GM23338 (cell line): ENCODE measurements around the gene LCLAT1. TPM values are rescaled to one million over a fixed set of nuclear protein-coding genes. Genes with fewer than 3 reads are reported as not detected.

Experiments used
- ATAC-seq: fragments of 200-7000 bp; cut with Tn5 transposase; 3 replicates; pipeline ENCODE4 v1.9.1; 2020
- DNase-seq: peaks from one replicate; pipeline ENCODE4 v3.0.0-alpha.2; 2015; ENCODE audit warnings: low spot score
- H2AFZ ChIP-seq: fragments of 200-600 bp; sonication (generic); 2 replicates; pipeline ENCODE4 v1.8.0; 2016; ENCODE audit warnings: antibody characterized with exemption, mild to moderate bottlenecking, moderate library complexity
- H3F3A ChIP-seq: fragments of 200-600 bp; sonication (generic); replicated peaks from 2 replicates; pipeline ENCODE4 v1.8.0; 2017; ENCODE audit warnings: antibody characterized with exemption, mixed run types, low read depth
- H3K27ac ChIP-seq: fragments of 200-600 bp; sonication (generic); 2 replicates; pipeline ENCODE4 v1.6.1; 2016; ENCODE audit warnings: low read depth
- H3K27me3 ChIP-seq: fragments of 200-600 bp; sonication (generic); 2 replicates; pipeline ENCODE4 v1.8.0; 2016; ENCODE audit warnings: mild to moderate bottlenecking, mixed run types, moderate library complexity; ENCODE audit not compliant: insufficient read depth
- H3K36me3 ChIP-seq: fragments of 200-600 bp; sonication (generic); 2 replicates; pipeline ENCODE4 v1.8.0; 2016; ENCODE audit warnings: mild to moderate bottlenecking; ENCODE audit not compliant: insufficient read depth
- H3K4me1 ChIP-seq: fragments of 200-600 bp; sonication (generic); 2 replicates; pipeline ENCODE4 v1.8.0; 2016; ENCODE audit warnings: mild to moderate bottlenecking, moderate library complexity; ENCODE audit not compliant: insufficient read depth
- H3K4me2 ChIP-seq: fragments of 200-600 bp; sonication (generic); 2 replicates; pipeline ENCODE4 v1.7.1; 2017; ENCODE audit warnings: mixed run types
- H3K4me3 ChIP-seq: fragments of 200-600 bp; sonication (generic); 2 replicates; pipeline ENCODE4 v1.6.1; 2016; ENCODE audit warnings: mixed run types
- H3K79me2 ChIP-seq: fragments of 200-600 bp; sonication (generic); replicated peaks from 2 replicates; pipeline ENCODE4 v1.8.0; 2017; ENCODE audit warnings: mild to moderate bottlenecking; ENCODE audit not compliant: insufficient read depth
- H3K9me2 ChIP-seq: fragments of 200-600 bp; sonication (generic); 2 replicates; pipeline ENCODE4 v1.8.0; 2017; ENCODE audit not compliant: insufficient read depth
- H4K20me1 ChIP-seq: fragments of 200-600 bp; sonication (generic); replicated peaks from 2 replicates; pipeline ENCODE4 v1.8.0; 2017; ENCODE audit warnings: mild to moderate bottlenecking; ENCODE audit not compliant: insufficient read depth
- H3K27ac Mint-ChIP-seq: 2 replicates; pipeline ENCODE4 v1.8.0; 2020; ENCODE audit warnings: inconsistent platforms, mild to moderate bottlenecking, moderate library complexity, mixed read lengths
- H3K27me3 Mint-ChIP-seq: 3 replicates; pipeline ENCODE4 v1.8.0; 2022; ENCODE audit warnings: low read depth, mild to moderate bottlenecking, moderate library complexity, mixed read lengths, inconsistent platforms; ENCODE audit not compliant: insufficient read depth, poor library complexity
- H3K36me3 Mint-ChIP-seq: 3 replicates; pipeline ENCODE4 v1.8.0; 2021; ENCODE audit warnings: low read depth, mild to moderate bottlenecking, inconsistent platforms, moderate library complexity, mixed read lengths
- H3K4me1 Mint-ChIP-seq: 3 replicates; pipeline ENCODE4 v1.8.0; 2020; ENCODE audit warnings: mild to moderate bottlenecking, inconsistent platforms, mixed read lengths
- H3K4me3 Mint-ChIP-seq: 3 replicates; pipeline ENCODE4 v1.8.0; 2021; ENCODE audit warnings: moderate library complexity, mild to moderate bottlenecking, inconsistent platforms, mixed read lengths
- H3K9me3 Mint-ChIP-seq: 3 replicates; pipeline ENCODE4 v1.8.0; 2020; ENCODE audit warnings: moderate library complexity, mild to moderate bottlenecking, inconsistent platforms, mixed read lengths
- CREB1 ChIP-seq: fragments of 250-450 bp; sonication (Bioruptor Pico); IDR thresholded peaks from 2 replicates; pipeline ENCODE4 v1.5.0; 2020; ENCODE audit warnings: low read depth, mild to moderate bottlenecking, moderate library complexity
- EZH2phosphoT487 ChIP-seq: fragments of 200-600 bp; sonication (generic); IDR thresholded peaks from one replicate; pipeline ENCODE4 v1.8.1; 2018; ENCODE audit warnings: antibody characterized with exemption; ENCODE audit not compliant: unreplicated experiment
- JUNB ChIP-seq: IDR thresholded peaks from one replicate; pipeline ENCODE4 v1.6.1; 2016; ENCODE audit warnings: antibody characterized with exemption; ENCODE audit not compliant: unreplicated experiment
- ZNF114 ChIP-seq: fragments of 250-450 bp; sonication (Bioruptor Pico); IDR thresholded peaks from 2 replicates; pipeline ENCODE4 v1.5.0; 2020; ENCODE audit warnings: mild to moderate bottlenecking, moderate library complexity
- ZNF331 ChIP-seq: fragments of 250-450 bp; sonication (Bioruptor Pico); IDR thresholded peaks from 2 replicates; pipeline ENCODE4 v1.5.0; 2020; ENCODE audit warnings: low read depth, mild to moderate bottlenecking, moderate library complexity
- polyA plus RNA-seq: library from polyadenylated mRNA; unstranded; fragments of >200 nt; fragmentation: Nextera tagmentation; extraction: Ambion mirVana; gene quantifications from 2 replicates; pipeline ENCODE4 v1.2.1, GENCODE V29; 2016
- total RNA-seq: library from RNA; depleted of rRNA; stranded (reverse); fragments of >200 nt; shearing (Covaris generic); gene quantifications from 2 replicates; pipeline ENCODE4 v1.2.3, GENCODE V29; 2014
- TF ChIP-seq, protein P1 (sequence below): fragments of 250-450 bp; sonication (Bioruptor Pico); IDR thresholded peaks from 2 replicates; pipeline ENCODE4 v1.5.0; 2020; ENCODE audit warnings: mild to moderate bottlenecking, moderate library complexity
- TF ChIP-seq, protein P2 (sequence below): IDR thresholded peaks from 2 replicates; pipeline ENCODE4 v1.6.1; 2016; ENCODE audit warnings: antibody characterized with exemption

Gene LCLAT1
- total and polyA plus RNA-seq, 2 experiments from 2014 or later: 11.5 to 30.1 TPM

DNA sequence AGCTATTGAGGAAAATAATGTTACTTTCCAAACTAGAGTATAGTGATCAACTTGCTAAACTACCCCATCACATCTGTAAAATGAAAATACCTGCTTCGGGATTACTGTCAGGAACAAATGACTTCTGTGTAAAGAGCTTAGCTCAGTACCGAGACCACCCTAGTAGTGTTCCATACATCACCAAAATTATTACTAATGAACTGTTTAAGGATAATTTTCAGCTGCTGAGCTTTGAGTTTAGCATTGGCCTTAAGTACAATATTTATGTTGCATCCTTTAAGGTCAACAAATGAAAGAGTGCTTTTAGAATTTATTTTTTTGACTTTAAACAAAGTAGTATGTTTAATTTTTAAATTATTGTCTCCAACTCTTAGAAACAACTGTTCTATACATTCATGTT lies 144.1 kb downstream of the LCLAT1 start (continued):
- TF ChIP-seq, protein P1, sequence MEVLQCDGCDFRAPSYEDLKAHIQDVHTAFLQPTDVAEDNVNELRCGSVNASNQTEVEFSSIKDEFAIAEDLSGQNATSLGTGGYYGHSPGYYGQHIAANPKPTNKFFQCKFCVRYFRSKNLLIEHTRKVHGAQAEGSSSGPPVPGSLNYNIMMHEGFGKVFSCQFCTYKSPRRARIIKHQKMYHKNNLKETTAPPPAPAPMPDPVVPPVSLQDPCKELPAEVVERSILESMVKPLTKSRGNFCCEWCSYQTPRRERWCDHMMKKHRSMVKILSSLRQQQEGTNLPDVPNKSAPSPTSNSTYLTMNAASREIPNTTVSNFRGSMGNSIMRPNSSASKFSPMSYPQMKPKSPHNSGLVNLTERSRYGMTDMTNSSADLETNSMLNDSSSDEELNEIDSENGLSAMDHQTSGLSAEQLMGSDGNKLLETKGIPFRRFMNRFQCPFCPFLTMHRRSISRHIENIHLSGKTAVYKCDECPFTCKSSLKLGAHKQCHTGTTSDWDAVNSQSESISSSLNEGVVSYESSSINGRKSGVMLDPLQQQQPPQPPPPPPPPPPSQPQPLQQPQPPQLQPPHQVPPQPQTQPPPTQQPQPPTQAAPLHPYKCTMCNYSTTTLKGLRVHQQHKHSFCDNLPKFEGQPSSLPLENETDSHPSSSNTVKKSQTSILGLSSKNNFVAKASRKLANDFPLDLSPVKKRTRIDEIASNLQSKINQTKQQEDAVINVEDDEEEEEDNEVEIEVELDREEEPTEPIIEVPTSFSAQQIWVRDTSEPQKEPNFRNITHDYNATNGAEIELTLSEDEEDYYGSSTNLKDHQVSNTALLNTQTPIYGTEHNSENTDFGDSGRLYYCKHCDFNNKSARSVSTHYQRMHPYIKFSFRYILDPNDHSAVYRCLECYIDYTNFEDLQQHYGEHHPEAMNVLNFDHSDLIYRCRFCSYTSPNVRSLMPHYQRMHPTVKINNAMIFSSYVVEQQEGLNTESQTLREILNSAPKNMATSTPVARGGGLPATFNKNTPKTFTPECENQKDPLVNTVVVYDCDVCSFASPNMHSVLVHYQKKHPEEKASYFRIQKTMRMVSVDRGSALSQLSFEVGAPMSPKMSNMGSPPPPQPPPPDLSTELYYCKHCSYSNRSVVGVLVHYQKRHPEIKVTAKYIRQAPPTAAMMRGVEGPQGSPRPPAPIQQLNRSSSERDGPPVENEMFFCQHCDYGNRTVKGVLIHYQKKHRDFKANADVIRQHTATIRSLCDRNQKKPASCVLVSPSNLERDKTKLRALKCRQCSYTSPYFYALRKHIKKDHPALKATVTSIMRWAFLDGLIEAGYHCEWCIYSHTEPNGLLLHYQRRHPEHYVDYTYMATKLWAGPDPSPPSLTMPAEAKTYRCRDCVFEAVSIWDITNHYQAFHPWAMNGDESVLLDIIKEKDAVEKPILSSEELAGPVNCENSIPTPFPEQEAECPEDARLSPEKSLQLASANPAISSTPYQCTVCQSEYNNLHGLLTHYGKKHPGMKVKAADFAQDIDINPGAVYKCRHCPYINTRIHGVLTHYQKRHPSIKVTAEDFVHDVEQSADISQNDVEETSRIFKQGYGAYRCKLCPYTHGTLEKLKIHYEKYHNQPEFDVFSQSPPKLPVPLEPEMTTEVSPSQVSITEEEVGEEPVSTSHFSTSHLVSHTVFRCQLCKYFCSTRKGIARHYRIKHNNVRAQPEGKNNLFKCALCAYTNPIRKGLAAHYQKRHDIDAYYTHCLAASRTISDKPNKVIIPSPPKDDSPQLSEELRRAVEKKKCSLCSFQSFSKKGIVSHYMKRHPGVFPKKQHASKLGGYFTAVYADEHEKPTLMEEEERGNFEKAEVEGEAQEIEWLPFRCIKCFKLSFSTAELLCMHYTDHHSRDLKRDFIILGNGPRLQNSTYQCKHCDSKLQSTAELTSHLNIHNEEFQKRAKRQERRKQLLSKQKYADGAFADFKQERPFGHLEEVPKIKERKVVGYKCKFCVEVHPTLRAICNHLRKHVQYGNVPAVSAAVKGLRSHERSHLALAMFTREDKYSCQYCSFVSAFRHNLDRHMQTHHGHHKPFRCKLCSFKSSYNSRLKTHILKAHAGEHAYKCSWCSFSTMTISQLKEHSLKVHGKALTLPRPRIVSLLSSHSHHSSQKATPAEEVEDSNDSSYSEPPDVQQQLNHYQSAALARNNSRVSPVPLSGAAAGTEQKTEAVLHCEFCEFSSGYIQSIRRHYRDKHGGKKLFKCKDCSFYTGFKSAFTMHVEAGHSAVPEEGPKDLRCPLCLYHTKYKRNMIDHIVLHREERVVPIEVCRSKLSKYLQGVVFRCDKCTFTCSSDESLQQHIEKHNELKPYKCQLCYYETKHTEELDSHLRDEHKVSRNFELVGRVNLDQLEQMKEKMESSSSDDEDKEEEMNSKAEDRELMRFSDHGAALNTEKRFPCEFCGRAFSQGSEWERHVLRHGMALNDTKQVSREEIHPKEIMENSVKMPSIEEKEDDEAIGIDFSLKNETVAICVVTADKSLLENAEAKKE (CRISPR knock-in tag): no peak
- TF ChIP-seq ZNF114: no peak
- no peak for TF ChIP-seq JUNB
- TF ChIP-seq EZH2phosphoT487: no peak
- TF ChIP-seq, protein P2, sequence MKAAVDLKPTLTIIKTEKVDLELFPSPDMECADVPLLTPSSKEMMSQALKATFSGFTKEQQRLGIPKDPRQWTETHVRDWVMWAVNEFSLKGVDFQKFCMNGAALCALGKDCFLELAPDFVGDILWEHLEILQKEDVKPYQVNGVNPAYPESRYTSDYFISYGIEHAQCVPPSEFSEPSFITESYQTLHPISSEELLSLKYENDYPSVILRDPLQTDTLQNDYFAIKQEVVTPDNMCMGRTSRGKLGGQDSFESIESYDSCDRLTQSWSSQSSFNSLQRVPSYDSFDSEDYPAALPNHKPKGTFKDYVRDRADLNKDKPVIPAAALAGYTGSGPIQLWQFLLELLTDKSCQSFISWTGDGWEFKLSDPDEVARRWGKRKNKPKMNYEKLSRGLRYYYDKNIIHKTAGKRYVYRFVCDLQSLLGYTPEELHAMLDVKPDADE: no peak

DNA sequence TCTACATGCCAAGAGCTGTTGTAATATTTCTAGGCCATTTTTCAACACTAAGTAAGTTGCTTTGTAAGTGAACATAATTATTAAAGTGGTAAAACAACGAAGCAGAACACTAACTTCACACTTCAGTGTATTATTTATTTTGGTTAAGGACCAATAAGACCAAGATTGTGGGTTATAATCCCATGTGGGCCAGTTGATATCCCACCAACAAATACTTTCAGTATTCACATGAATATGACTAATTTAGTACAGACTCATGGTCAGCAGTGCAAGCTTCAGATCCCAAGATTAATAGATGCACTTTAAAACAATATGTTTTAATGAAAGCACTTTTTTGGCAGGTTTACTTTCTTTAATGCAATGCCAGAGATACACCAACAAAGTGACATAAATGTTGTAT lies 154.3 kb downstream of the LCLAT1 start:
- Mint-ChIP-seq H3K27me3 (no peaks in the 10 kb centered on the region), H3K27ac (no peak overlapping the region), H3K4me3 (no peak overlapping the region), H3K36me3 (peaks cover 22% of the 10 kb centered on the region; the same call in 2 of the 3 replicates), H3K4me1 (peaks cover 32% of the 10 kb centered on the region), H3K9me3 (peaks cover 13% of the 10 kb centered on the region; the same call in 1 of the 3 replicates)
- Histone ChIP-seq H2AFZ (no peak overlapping the region), H3K4me3 (no peak overlapping the region), H3K27ac (no peak overlapping the region), H3K36me3 (no peaks in the 10 kb centered on the region), H3F3A (no peaks in the 10 kb centered on the region), H3K9me2 (peaks cover 5% of the 10 kb centered on the region; the same call in 1 of the 2 replicates), H3K4me2 (no peak overlapping the region), H4K20me1 (no peaks in the 10 kb centered on the region), H3K27me3 (no peaks in the 10 kb centered on the region), H3K79me2 (peaks cover 13% of the 10 kb centered on the region; the same call in 1 of the 2 replicates), H3K4me1 (peaks cover 30% of the 10 kb centered on the region)
- ATAC-seq (no peak), DNase-seq (no peak)
- TF ChIP-seq, protein P1 (CRISPR knock-in tag): no peak
- TF ChIP-seq ZNF114: no peak
- TF ChIP-seq, protein P2: no peak
- TF ChIP-seq ZNF331 (CRISPR knock-in tag): no peak
- TF ChIP-seq CREB1 (CRISPR knock-in tag): no peak
